ENCODE measurements around the gene SKI.

SKI gene

DNA sequence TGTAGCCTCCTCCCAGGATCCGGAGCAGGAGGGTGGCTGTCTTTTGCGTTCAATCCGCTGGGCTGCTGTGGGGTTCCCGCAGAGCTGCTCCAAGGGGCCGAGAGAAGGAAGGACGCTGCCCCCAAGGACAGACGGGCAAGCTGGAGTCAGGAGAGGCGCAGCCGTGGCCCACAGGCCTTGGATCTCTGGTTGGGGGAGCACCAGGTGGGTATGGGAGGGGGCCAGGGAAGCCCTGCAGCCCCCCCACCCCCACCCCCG lies 15.9 kb upstream of the SKI start:
- Histone ChIP-seq H3K4me3 (ENCODE audit: low read depth, low read length) (0 out of 2 replicates have a peak overlapping the region, but pooled peaks have one; percentile 24), H3K27ac (ENCODE audit: low read depth, low read length) (peak overlapping the region; percentile 94), H3K27me3 (ENCODE audit: control insufficient read depth, insufficient read depth, low read length) (no peaks in the 10 kb centered on the region), H3K9ac (ENCODE audit: low read length) (peak overlapping the region; percentile 64), H3K9me3 (ENCODE audit: control insufficient read depth, insufficient read depth, low read depth, low read length) (no peaks in the 10 kb centered on the region), H3K4me1 (ENCODE audit: control insufficient read depth, insufficient read depth, low read length) (peaks cover 39% of the 10 kb centered on the region), H3K36me3 (ENCODE audit: control insufficient read depth, insufficient read depth, low read length) (no peaks in the 10 kb centered on the region)

DNA sequence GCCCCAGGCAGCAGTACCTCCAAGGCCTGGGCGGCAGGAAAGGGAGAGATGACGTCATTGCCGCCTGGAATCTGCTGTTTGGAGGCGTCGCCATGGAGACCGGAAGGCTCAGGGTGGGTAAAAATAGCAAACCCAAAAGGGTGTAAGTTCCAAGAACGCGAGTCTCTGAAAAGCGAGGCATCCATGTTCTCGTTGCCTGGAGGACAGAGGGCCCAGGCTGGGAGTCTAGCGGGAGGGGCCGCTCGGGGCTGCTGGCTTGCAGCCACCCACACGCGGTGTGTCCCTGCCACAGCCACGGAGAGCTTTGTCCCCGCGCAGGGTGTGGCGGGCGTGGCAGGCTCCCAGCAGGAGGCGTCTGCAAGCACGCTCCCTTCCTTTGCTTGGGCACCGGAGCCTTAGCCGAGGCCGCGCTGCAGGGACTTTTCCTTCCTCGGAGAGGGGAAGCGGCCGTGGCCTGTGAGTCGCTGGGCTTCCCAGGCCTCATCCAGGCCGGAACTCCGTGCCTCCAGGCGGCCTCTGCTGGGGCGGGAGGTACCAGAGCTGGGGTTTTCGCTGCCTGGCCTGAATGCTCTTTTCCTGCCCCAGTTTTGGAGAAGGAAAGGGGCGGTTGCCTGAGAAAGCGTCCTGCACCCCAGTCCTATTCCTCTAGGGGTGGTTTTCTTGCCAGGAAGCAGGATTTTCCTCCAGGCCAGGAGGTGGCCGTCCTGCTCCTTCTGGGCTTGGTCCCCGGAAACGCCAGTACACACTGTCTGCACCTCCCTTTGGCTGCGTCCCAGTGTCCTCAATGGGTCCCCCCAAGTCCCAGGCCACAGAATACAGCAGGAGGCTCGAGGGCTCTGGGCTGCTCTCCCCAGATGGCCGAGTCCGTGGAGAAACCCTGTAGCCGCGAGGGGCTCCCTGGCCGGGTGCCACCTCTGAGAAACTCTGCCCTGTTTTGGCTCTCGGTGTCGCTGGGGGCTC lies 15.3 kb upstream of the SKI start:
- Histone ChIP-seq H3K27me3 (ENCODE audit: control insufficient read depth, insufficient read depth, low read length) (no peaks in the 10 kb centered on the region), H3K9me3 (ENCODE audit: control insufficient read depth, insufficient read depth, low read depth, low read length) (no peaks in the 10 kb centered on the region), H3K4me1 (ENCODE audit: control insufficient read depth, insufficient read depth, low read length) (peaks cover 34% of the 10 kb centered on the region), H3K36me3 (ENCODE audit: control insufficient read depth, insufficient read depth, low read length) (no peaks in the 10 kb centered on the region), H3K9ac (ENCODE audit: low read length) (peak overlapping the region; percentile 74), H3K4me3 (ENCODE audit: low read depth, low read length) (peak overlapping the region; percentile 51), H3K27ac (ENCODE audit: low read depth, low read length) (peak overlapping the region; percentile 94)

DNA sequence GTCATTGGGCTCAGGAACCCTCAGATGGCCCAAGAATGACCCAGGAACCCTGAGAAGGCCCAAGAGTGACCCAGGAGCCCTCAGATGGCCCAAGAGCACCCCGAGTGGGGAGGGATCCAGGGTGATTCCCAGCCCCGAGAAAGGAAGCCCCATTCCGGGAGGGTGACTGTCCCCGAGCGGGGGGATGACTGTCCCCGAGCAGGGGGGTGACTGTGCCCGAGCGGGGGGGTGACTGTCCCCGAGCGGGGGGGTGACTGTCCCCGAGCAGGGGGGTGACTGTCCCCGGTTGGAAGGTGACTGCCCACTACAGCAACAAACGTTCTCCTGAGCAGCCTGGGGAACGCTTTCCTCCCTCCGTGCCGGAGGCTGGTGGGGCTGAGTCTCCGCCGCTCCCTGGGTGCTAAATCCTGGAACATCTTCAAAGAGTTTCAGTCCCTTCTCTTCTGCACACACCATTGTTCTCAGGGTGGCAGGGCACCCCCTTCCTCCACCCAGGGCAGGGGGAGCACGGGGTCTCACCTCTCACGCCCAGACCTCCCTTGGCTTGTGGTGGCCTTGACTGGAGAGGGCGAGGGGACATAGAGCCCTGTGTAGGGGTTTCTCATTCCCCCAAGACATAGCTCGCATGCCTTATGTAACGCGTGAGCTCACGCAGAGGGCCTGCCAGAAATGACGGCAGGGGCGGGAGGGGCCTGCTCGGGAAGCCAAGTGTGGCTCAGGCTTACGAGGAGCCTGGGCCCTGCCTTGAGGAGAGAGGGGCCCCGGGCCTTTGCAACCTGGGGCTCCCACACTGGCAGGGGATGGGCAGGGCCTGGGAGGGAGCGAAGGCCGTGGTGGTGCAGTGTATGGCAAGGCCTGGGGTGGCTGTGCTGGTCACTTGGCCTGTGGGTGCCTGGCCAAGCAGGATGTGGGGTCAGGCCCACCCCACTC lies 14.3 kb upstream of the SKI start:
- H3K4me1 ChIP-seq (ENCODE audit: control insufficient read depth, insufficient read depth, low read length), result peaks cover 26% of the 10 kb centered on the region
- no peaks in the 10 kb centered on the region for H3K27me3 ChIP-seq (ENCODE audit: control insufficient read depth, insufficient read depth, low read length)
- H3K36me3 ChIP-seq (ENCODE audit: control insufficient read depth, insufficient read depth, low read length), result no peaks in the 10 kb centered on the region
- peak overlapping the region; percentile 94; the same call in 1 of the 2 replicates for H3K27ac ChIP-seq (ENCODE audit: low read depth, low read length)
- H3K4me3 ChIP-seq (ENCODE audit: low read depth, low read length), result no peak overlapping the region; the same call in 1 of the 2 replicates
- H3K9me3 ChIP-seq (ENCODE audit: control insufficient read depth, insufficient read depth, low read depth, low read length), result no peaks in the 10 kb centered on the region
- peak overlapping the region; percentile 74 for H3K9ac ChIP-seq (ENCODE audit: low read length)

DNA sequence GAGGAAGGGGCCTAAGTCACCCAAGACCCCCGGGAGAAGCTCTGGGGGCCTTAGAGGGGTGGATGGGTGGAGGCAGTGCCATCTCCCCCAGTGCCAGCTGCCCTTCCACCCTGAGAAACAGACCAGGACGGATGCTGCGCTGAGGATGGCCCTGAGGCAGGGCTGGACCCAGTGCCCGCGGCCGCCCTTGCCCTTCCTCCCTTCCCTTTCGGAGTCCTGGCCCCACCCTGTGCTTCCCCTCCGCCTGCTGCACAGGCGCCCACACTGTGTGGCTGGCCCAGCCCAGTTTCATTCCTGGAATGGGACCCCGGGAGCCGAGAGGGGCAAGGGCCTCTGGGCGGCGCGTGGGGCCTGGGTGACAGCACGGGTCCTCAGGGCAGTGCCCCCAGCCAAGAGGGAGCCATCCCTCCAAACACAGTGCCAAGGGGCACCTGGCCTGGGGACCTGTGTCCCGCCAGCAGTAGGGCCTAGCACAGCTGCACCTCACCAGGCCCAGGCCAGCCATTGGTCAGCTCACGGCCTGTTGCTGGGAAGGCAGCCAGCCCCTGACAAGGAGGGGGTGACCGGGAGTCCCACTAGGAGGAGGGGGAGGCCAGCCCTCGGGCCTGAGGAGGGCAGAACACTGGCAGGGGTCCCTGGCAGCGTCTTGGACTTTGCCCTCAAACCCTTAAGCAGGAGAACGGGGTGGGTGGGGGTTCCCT lies 13.4 kb upstream of the SKI start:
- no peaks in the 10 kb centered on the region for H3K36me3 ChIP-seq (ENCODE audit: control insufficient read depth, insufficient read depth, low read length)
- H3K27ac ChIP-seq (ENCODE audit: low read depth, low read length), result 0 out of 2 replicates have a peak overlapping the region, but pooled peaks have one; percentile 41
- H3K27me3 ChIP-seq (ENCODE audit: control insufficient read depth, insufficient read depth, low read length), result no peaks in the 10 kb centered on the region
- H3K9me3 ChIP-seq (ENCODE audit: control insufficient read depth, insufficient read depth, low read depth, low read length), result no peaks in the 10 kb centered on the region
- peak overlapping the region; percentile 36 for H3K9ac ChIP-seq (ENCODE audit: low read length)
- H3K4me1 ChIP-seq (ENCODE audit: control insufficient read depth, insufficient read depth, low read length), result peaks cover 26% of the 10 kb centered on the region
- H3K4me3 ChIP-seq (ENCODE audit: low read depth, low read length), result no peak overlapping the region

DNA sequence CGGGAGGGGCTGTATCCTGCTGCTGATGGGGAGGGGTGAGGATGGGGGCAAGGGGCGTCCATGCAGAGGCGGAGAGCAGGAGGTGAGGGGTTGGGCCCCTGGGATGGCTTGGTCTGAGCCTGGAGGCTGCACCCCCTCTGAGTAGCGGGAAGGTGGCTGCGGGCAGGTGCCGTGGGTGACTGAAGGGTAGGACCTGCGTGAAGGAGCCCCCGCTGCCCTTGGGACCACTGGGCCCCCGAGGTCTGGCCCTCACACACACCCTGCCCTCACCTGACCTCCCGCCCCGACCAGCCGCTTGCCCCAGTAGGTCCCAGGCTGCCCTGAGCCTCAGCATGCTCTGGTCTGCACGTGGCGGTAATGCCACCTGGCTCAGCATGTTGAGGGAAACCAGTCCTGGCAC lies 12.8 kb upstream of the SKI start:
- H3K4me3 ChIP-seq (ENCODE audit: low read depth, low read length), result no peak overlapping the region
- H3K4me1 ChIP-seq (ENCODE audit: control insufficient read depth, insufficient read depth, low read length), result peaks cover 26% of the 10 kb centered on the region
- no peak overlapping the region for H3K27ac ChIP-seq (ENCODE audit: low read depth, low read length)
- H3K27me3 ChIP-seq (ENCODE audit: control insufficient read depth, insufficient read depth, low read length), result no peaks in the 10 kb centered on the region
- H3K9ac ChIP-seq (ENCODE audit: low read length), result no peak overlapping the region
- H3K36me3 ChIP-seq (ENCODE audit: control insufficient read depth, insufficient read depth, low read length), result no peaks in the 10 kb centered on the region
- H3K9me3 ChIP-seq (ENCODE audit: control insufficient read depth, insufficient read depth, low read depth, low read length), result no peaks in the 10 kb centered on the region

DNA sequence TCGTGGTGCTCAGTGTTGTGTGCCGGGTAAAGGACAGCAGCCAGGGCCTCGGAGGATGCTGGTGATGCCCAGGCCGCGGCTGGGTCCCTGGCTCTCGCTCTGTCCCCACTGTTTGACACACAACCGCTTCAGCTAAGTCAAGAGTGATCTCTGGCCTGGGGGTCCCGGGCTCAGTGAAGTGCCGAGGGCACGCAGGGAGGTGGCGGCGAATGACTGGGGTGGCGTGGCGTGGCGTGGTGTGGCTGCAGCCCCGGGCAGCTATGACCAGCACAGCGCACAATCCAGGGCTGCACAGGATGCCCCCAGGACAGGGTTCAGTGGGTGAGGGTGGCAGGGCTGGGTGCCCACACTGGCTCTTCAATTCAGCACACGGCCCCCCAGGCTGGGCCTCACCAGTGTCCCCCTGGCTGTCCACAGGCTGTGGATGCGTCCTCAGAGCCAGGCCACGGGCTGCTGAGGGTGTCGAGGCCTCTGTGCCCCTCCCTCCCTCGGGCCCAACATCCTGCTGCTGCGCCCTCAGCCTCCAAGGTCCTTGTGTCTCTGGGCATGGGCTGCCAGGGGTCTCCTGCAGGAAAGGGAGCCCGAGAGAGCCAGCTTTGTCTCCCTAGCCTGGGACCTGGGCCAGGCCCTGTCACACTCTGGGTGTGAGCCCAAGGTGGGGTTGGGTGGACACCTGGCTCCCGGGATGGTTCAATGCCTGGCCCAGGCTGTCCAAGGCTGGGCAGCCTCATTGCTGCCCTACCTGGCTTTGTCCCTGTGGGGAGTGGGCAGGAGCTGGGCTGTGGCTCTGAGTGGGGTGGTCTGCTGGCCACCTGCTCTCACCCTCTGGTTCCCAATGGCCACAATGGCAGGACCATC lies 12.0 kb upstream of the SKI start:
- no peaks in the 10 kb centered on the region for H3K27me3 ChIP-seq (ENCODE audit: control insufficient read depth, insufficient read depth, low read length)
- no peak overlapping the region for H3K27ac ChIP-seq (ENCODE audit: low read depth, low read length)
- no peaks in the 10 kb centered on the region for H3K9me3 ChIP-seq (ENCODE audit: control insufficient read depth, insufficient read depth, low read depth, low read length)
- no peak overlapping the region for H3K4me3 ChIP-seq (ENCODE audit: low read depth, low read length)
- no peaks in the 10 kb centered on the region for H3K36me3 ChIP-seq (ENCODE audit: control insufficient read depth, insufficient read depth, low read length)
- H3K9ac ChIP-seq (ENCODE audit: low read length), result no peak overlapping the region
- H3K4me1 ChIP-seq (ENCODE audit: control insufficient read depth, insufficient read depth, low read length), result peaks cover 26% of the 10 kb centered on the region

DNA sequence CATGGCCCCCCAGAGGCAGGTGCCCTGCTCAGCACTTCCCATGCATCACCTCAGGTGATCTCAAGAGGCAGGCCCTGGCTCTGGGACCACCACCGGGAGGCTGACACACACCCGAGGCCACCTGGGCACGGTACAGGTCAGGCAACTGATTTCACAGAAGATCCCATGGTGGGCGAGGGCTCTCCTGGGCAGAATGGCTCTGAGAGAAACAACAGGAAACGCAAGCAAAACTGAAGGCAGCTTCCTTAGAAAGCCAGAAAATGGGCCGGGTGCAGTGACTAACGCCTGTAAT lies 11.4 kb upstream of the SKI start:
- Histone ChIP-seq H3K9me3 (ENCODE audit: control insufficient read depth, insufficient read depth, low read depth, low read length) (no peaks in the 10 kb centered on the region), H3K27ac (ENCODE audit: low read depth, low read length) (no peak overlapping the region), H3K27me3 (ENCODE audit: control insufficient read depth, insufficient read depth, low read length) (no peaks in the 10 kb centered on the region), H3K9ac (ENCODE audit: low read length) (no peak overlapping the region), H3K4me1 (ENCODE audit: control insufficient read depth, insufficient read depth, low read length) (peaks cover 26% of the 10 kb centered on the region), H3K36me3 (ENCODE audit: control insufficient read depth, insufficient read depth, low read length) (no peaks in the 10 kb centered on the region), H3K4me3 (ENCODE audit: low read depth, low read length) (no peak overlapping the region)

DNA sequence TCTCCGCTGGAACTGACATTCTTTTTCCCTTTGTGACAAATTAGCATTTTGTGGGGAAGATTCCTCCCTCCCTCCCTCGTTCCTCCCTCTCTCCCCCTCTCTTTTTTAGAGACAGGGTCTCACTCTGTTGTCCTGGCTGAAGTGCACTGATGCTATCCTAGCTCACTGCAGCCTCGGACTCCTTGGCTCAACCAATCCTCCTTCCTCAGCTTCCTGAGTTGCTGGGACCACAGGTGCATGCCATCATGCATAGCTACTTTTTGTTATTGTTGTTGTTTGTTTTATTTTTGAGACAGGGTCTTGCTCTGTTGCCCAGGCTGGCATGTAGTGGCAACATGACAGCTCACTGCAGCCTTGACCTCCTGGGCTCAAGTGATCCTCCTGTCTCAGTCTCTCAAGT lies 6.8 kb upstream of the SKI start:
- Histone ChIP-seq H3K4me3 (ENCODE audit: low read depth, low read length) (no peak overlapping the region), H3K27me3 (ENCODE audit: control insufficient read depth, insufficient read depth, low read length) (no peaks in the 10 kb centered on the region), H3K27ac (ENCODE audit: low read depth, low read length) (no peak overlapping the region), H3K4me1 (ENCODE audit: control insufficient read depth, insufficient read depth, low read length) (peaks cover 6% of the 10 kb centered on the region; the same call in 1 of the 2 replicates), H3K36me3 (ENCODE audit: control insufficient read depth, insufficient read depth, low read length) (no peaks in the 10 kb centered on the region), H3K9ac (ENCODE audit: low read length) (no peak overlapping the region), H3K9me3 (ENCODE audit: control insufficient read depth, insufficient read depth, low read depth, low read length) (no peaks in the 10 kb centered on the region)

DNA sequence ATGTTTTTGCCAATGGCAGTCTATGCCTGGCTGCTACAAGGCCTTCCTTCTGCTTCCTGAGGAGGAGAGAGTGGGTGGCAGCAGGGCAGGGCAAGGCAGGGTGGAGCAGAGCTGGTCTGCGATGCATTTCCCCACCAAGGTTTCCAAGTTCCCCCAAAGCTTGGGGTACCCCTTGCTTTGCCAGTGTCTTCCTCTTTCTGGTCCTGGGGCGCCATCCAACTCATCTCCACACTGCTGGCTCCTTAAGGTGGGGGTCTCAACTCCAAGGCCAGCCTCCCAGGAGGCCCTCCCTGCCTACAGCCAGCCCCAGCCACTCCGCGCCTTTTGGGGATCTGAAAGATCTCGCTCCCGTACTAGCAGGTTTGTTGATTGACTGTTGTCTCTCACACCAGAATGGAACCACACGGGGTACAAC lies 3.9 kb upstream of the SKI start:
- H3K9me3 ChIP-seq (ENCODE audit: control insufficient read depth, insufficient read depth, low read depth, low read length), result no peaks in the 10 kb centered on the region
- no peak overlapping the region for H3K9ac ChIP-seq (ENCODE audit: low read length)
- H3K36me3 ChIP-seq (ENCODE audit: control insufficient read depth, insufficient read depth, low read length), result no peaks in the 10 kb centered on the region
- H3K4me1 ChIP-seq (ENCODE audit: control insufficient read depth, insufficient read depth, low read length), result peaks cover 12% of the 10 kb centered on the region
- H3K27ac ChIP-seq (ENCODE audit: low read depth, low read length), result no peak overlapping the region
- no peak overlapping the region for H3K4me3 ChIP-seq (ENCODE audit: low read depth, low read length)
- H3K27me3 ChIP-seq (ENCODE audit: control insufficient read depth, insufficient read depth, low read length), result no peaks in the 10 kb centered on the region

Measured in HUES6 (cell line).